Lower leg skin (tissue), 4 donors: ENCODE results near the gene KRTAP5-4. TPM values are rescaled to one million over a fixed set of nuclear protein-coding genes. Genes with fewer than 3 reads are reported as not detected.
"Not testable (repeated sequence)": the region's sequence is repeated elsewhere in the genome, so short reads cannot be mapped to it uniquely, and the experiment has no call there.

Experiments used
- DNase-seq, 2 donors: peaks; one replicate each; pipeline ENCODE4 v3.0.0-alpha.2; 2019; ENCODE audit warnings: low spot score in 2 of 2
- H3K4me3 ChIP-seq: fragments of 200-600 bp; sonication (generic); 2 replicates; pipeline ENCODE4 v1.5.1; 2017; ENCODE audit warnings: mild to moderate bottlenecking, low read depth; ENCODE audit not compliant: poor library complexity, severe bottlenecking
- POLR2A ChIP-seq, 2 donors: fragments of 450-650 bp; IDR thresholded peaks; one replicate each; pipeline ENCODE4 v1.6.1; 2016 to 2017; ENCODE audit warnings: antibody characterized with exemption in 2 of 2, mild to moderate bottlenecking in 1 of 2, moderate library complexity in 1 of 2
- WGBS, 2 donors: methylation state at CpG; one replicate each; pipeline ENCODE4 v1.1.5; 2018; 5-methylcytosine and 5-hydroxymethylcytosine counted together
- intact Hi-C: fragments of 100-400 bp; cut with DNase I; formaldehyde crosslinking; loops from one replicate; pipeline ENCODE4 v1.15.0; 2023; ENCODE audit warnings: low total_unique reads
- total RNA-seq, 4 donors: library from RNA; depleted of rRNA; stranded (reverse); fragments of >200 nt; gene quantifications; one replicate each; pipeline ENCODE4 v1.1.0, GENCODE V29; 2016
- TF ChIP-seq, protein P1 (sequence below), 3 donors: fragments of 450-650 bp; IDR thresholded peaks; one replicate each; pipeline ENCODE4 v1.5.1; 2016; ENCODE audit warnings: antibody characterized with exemption in 3 of 3, mild to moderate bottlenecking in 3 of 3, moderate library complexity in 2 of 3

Gene KRTAP5-4
- total RNA-seq, 4 donors from 2014 or later = 7.9 TPM; not detected in 3

GRCh38 chr11:1619449-1619848 is 2.5 kb downstream of the KRTAP5-4 start:
- no peak for DNase-seq
- H3K4me3 ChIP-seq = no peak overlapping the region
- intact Hi-C loops = no loop called here
- WGBS, 2 donors = 50 to 55% methylated on average over 10 of the region's 10 CpGs
- TF ChIP-seq, protein P1, sequence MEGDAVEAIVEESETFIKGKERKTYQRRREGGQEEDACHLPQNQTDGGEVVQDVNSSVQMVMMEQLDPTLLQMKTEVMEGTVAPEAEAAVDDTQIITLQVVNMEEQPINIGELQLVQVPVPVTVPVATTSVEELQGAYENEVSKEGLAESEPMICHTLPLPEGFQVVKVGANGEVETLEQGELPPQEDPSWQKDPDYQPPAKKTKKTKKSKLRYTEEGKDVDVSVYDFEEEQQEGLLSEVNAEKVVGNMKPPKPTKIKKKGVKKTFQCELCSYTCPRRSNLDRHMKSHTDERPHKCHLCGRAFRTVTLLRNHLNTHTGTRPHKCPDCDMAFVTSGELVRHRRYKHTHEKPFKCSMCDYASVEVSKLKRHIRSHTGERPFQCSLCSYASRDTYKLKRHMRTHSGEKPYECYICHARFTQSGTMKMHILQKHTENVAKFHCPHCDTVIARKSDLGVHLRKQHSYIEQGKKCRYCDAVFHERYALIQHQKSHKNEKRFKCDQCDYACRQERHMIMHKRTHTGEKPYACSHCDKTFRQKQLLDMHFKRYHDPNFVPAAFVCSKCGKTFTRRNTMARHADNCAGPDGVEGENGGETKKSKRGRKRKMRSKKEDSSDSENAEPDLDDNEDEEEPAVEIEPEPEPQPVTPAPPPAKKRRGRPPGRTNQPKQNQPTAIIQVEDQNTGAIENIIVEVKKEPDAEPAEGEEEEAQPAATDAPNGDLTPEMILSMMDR (IDR thresholded peaks at IDR 0.05) = no peak
- no peak for TF ChIP-seq POLR2A (IDR thresholded peaks at IDR 0.05)

DNA sequence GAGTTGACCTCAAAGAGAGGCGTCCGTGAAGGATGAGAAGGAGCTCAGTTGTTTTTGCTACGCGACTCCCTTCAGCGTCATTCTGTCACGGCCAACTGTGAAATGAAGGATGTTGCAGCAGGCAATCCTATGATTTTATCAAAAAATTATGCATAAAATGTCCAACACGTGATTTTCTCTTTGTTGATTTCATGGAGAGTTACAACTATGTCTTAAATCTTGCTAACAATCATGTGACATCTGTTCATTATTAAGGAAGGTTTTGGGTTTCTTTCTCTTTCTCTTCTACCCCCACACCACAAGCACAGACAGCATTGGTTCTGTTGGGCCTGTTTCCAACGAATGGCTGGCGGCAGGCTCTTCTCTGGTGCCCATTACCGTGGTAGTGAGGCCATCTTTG is 3.7 kb downstream of the KRTAP5-4 start:
- intact Hi-C loops = no loop called here
- DNase-seq = no peak
- WGBS, 2 donors = 43 to 70% methylated on average over 10 of the region's 10 CpGs
- H3K4me3 ChIP-seq = no peak overlapping the region
- TF ChIP-seq, protein P1 (IDR thresholded peaks at IDR 0.05) = no peak
- no peak for TF ChIP-seq POLR2A (IDR thresholded peaks at IDR 0.05)

DNA sequence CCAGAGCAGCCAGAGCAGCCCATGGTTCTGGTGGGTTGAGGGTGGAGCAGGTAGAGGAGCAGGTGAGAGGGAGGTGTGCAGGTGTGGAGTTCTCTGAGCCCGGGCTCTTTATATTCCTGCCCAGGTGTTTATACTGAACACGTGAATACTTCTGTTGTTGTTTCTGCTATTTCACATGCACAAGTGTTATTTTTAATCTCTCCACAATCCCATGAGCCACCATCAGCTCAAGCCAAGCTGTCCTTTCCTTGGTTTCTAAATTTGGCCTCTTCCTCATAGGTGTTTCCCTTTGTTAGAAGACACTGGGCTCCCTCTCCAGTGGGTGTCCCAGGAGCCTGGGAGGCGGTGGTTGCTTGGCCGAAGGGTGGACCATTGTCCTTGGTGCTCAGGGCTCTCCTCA is 13.6 kb downstream of the KRTAP5-4 start, which contains the start of gene KRTAP5-3:
KRTAP5-3 (minus strand) TSS at position 101 of the 400 bp plus-strand sequence; CDS start at position 23, 78 bp downstream.
- WGBS, 2 donors = 62 to 71% methylated on average over 4 of the region's 4 CpGs
- DNase-seq = no peak
- H3K4me3 ChIP-seq = no peak within 1 kb of the TSS
- TF ChIP-seq, protein P1 (IDR thresholded peaks at IDR 0.05) = no peak
- no peak for TF ChIP-seq POLR2A (IDR thresholded peaks at IDR 0.05)
- intact Hi-C loops = no loop called here

- 24 to 54% methylated on average over 3 to 4 of the region's 5 CpGs for WGBS, 2 donors
- DNase-seq, H3K4me3 ChIP-seq, intact Hi-C loops: not testable (repeated sequence)
These were observed 14.0 kb downstream of the KRTAP5-4 start for GRCh38 chr11:1607901-1608300.

GRCh38 chr11:1607156-1607845 is 14.6 kb downstream of the KRTAP5-4 start:
- H3K4me3 ChIP-seq, DNase-seq, intact Hi-C loops: not testable (repeated sequence)
- WGBS, 2 donors = 33 to 40% methylated on average over 18 of the region's 18 CpGs

DNA sequence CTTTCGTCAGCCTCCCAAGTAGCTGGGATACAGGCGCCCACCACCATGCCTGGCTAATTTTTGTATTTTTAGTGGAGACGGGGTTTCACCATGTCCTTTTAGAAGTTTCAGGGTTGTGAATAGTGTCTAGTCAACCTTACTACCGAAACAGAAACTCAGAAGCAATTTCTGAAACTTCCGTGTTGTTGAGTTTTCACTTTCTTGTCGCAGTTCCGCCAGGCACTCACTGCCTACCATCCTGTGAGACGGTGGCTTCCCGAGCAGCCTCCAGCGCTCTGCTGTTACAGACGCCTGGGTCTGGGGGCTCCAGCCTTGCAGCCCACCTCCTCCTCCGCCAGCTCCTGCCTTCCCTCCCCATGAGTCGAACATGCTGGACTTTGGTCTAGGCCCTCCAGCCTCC is 16.0 kb downstream of the KRTAP5-4 start:
- H3K4me3 ChIP-seq = not testable (repeated sequence)

GRCh38 chr11:1604711-1605110 is 17.2 kb downstream of the KRTAP5-4 start:
- DNase-seq = no peak
- intact Hi-C loops = no loop called here
- 83 to 88% methylated on average over 6 to 7 of the region's 7 CpGs for WGBS, 2 donors
- TF ChIP-seq, protein P1 (IDR thresholded peaks at IDR 0.05) = no peak
- H3K4me3 ChIP-seq = no peak overlapping the region

More for the DNA sequence above, 16.0 kb downstream of the KRTAP5-4 start:
- WGBS, 2 donors = 86% methylated on average over 13 of the region's 13 CpGs
- intact Hi-C loops, DNase-seq: not testable (repeated sequence)
